Neural progenitor cell (in vitro differentiated cells): ENCODE data around the gene SALL1.

ENCODE experiments used
- EZH2 ChIP-seq: fragments of 200-600 bp; sonication (generic); IDR thresholded peaks from 2 replicates; pipeline ENCODE4 v1.6.1; 2017; ENCODE audit warnings: antibody characterized with exemption, mild to moderate bottlenecking, moderate library complexity
- EZH2phosphoT487 ChIP-seq: fragments of 200-600 bp; sonication (generic); IDR thresholded peaks from 2 replicates; pipeline ENCODE4 v1.6.1; 2017; ENCODE audit warnings: antibody characterized with exemption
- TF ChIP-seq, protein P1 (sequence below): fragments of 200-600 bp; sonication (generic); IDR thresholded peaks from 2 replicates; pipeline ENCODE4 v1.5.1; 2017; ENCODE audit warnings: antibody characterized with exemption, mild to moderate bottlenecking

DNA sequence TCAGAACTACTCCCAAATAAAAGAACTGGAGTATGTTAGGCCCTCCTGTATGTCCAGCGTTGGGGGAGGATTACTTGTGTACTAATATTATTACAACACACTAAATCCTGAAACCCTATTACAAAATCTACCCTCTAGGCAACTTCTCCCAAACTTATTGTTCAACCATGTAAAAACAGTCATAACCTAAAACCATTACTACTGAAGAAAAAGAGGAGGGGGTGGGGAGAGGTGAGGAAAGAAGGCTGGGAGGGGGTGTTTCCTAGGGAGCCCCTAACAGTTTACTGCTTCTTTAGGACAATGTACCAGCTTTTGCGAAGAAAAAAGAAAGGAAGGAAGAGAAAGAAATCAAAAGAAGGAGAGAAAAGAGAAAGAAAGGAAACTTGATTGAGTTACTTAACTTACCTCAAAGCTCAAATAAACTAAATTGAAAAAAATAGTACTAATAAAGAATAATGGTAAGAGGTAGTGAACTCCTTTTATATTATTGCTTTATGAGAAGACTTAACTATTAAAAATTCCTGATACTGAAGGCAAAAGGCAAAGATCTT is 2.3 kb downstream of the SALL1 start:
- TF ChIP-seq EZH2phosphoT487: no peak
- TF ChIP-seq, protein P1, sequence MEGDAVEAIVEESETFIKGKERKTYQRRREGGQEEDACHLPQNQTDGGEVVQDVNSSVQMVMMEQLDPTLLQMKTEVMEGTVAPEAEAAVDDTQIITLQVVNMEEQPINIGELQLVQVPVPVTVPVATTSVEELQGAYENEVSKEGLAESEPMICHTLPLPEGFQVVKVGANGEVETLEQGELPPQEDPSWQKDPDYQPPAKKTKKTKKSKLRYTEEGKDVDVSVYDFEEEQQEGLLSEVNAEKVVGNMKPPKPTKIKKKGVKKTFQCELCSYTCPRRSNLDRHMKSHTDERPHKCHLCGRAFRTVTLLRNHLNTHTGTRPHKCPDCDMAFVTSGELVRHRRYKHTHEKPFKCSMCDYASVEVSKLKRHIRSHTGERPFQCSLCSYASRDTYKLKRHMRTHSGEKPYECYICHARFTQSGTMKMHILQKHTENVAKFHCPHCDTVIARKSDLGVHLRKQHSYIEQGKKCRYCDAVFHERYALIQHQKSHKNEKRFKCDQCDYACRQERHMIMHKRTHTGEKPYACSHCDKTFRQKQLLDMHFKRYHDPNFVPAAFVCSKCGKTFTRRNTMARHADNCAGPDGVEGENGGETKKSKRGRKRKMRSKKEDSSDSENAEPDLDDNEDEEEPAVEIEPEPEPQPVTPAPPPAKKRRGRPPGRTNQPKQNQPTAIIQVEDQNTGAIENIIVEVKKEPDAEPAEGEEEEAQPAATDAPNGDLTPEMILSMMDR: no peak
- TF ChIP-seq EZH2: no peak
